HepG2 (cell line): ENCODE results near the gene AHCY. TPM values are rescaled to one million over a fixed set of nuclear protein-coding genes. Genes with fewer than 3 reads are reported as not detected.

Experiments used
- CBX5 ChIP-seq: sonication (generic); formaldehyde crosslinking; IDR thresholded peaks from 2 replicates; pipeline ENCODE4 v1.4.0; 2020; ENCODE audit warnings: missing genetic modification reagents, borderline replicate concordance
- EP300 ChIP-seq, 3 experiments: sonication (generic) in 1 of 3; formaldehyde crosslinking in 1 of 3; IDR thresholded peaks; 2 replicates each; pipeline versions ENCODE4 v1.5.1 to v1.6.1; 2011 to 2020; ENCODE audit warnings: low read depth in 2 of 3, low read length in 2 of 3, borderline replicate concordance in 1 of 3, improper control_type of control experiment in 1 of 3, mild to moderate bottlenecking in 1 of 3, missing genetic modification reagents in 1 of 3, moderate library complexity in 1 of 3
- HES4 ChIP-seq: sonication (generic); formaldehyde crosslinking; IDR thresholded peaks from 2 replicates; pipeline ENCODE4 v1.9.0; 2021; ENCODE audit warnings: mild to moderate bottlenecking, missing genetic modification reagents, borderline replicate concordance
- SP5 ChIP-seq: IDR thresholded peaks from 2 replicates; pipeline ENCODE4 v1.6.1; 2016; ENCODE audit warnings: low read depth, borderline replicate concordance
- TCF12 ChIP-seq, 2 experiments: fragments of 450-650 bp in 1 of 2; sonication (generic) in 1 of 2; formaldehyde crosslinking in 1 of 2; IDR thresholded peaks; 2 replicates each; pipeline versions ENCODE4 v1.6.1 to v1.8.0; 2017 to 2022; ENCODE audit warnings: antibody characterized with exemption in 1 of 2, mild to moderate bottlenecking in 1 of 2, missing genetic modification reagents in 1 of 2, moderate library complexity in 1 of 2
- ZFAT ChIP-seq: sonication (generic); formaldehyde crosslinking; conservative IDR thresholded peaks from 2 replicates; pipeline ENCODE4 v1.8.1; 2023; ENCODE audit warnings: missing genetic modification reagents, inconsistent platforms
- ZNF34 ChIP-seq: sonication (generic); formaldehyde crosslinking; IDR thresholded peaks from 2 replicates; pipeline ENCODE4 v1.4.0; 2020; ENCODE audit warnings: mild to moderate bottlenecking, missing genetic modification reagents, borderline replicate concordance
- ZNF432 ChIP-seq: sonication (generic); formaldehyde crosslinking; IDR thresholded peaks from 2 replicates; pipeline ENCODE4 v1.5.0; 2020; ENCODE audit warnings: missing genetic modification reagents, mild to moderate bottlenecking, borderline replicate concordance
- ZNF619 ChIP-seq: sonication (generic); formaldehyde crosslinking; IDR thresholded peaks from 2 replicates; pipeline ENCODE4 v1.4.0; 2020; ENCODE audit warnings: mild to moderate bottlenecking, missing genetic modification reagents
- polyA plus RNA-seq, 8 experiments: library from polyadenylated mRNA; depleted of rRNA in 3 of 8; stranded (reverse) in 7 of 8; unstranded in 1 of 8; fragments of >200 nt; fragmentation: Illumina TruSeq in 4 of 8; extraction: Trizol in 4 of 8; gene quantifications; 2 replicates each; pipeline versions ENCODE4 v1.2.1 to v1.2.3, GENCODE V29; 2011 to 2016; ENCODE audit warnings: low read depth in 4 of 8, missing spikeins in 1 of 8, mixed read lengths in 1 of 8; ENCODE audit not compliant: insufficient read depth in 1 of 8
- total RNA-seq, 5 experiments: library from RNA; depleted of rRNA; stranded (reverse); fragments of >200 nt; fragmentation: Illumina TruSeq; extraction: Trizol; gene quantifications; 2 replicates each; pipeline ENCODE4 v1.2.3, GENCODE V29; 2016; ENCODE audit warnings: low read depth in 1 of 5
- TF ChIP-seq, protein P1 (sequence below): sonication (generic); formaldehyde crosslinking; IDR thresholded peaks from 2 replicates; pipeline ENCODE4 v1.9.0; 2021; ENCODE audit warnings: missing genetic modification reagents, borderline replicate concordance
- TF ChIP-seq, protein P2 (sequence below): sonication (generic); formaldehyde crosslinking; IDR thresholded peaks from 2 replicates; pipeline ENCODE4 v1.4.0; 2020; ENCODE audit warnings: mild to moderate bottlenecking, missing genetic modification reagents
- TF ChIP-seq, protein P3 (sequence below): sonication (generic); formaldehyde crosslinking; IDR thresholded peaks from 2 replicates; pipeline ENCODE4 v1.9.0; 2021; ENCODE audit warnings: missing genetic modification reagents, borderline replicate concordance
- TF ChIP-seq, protein P4 (sequence below): sonication (generic); formaldehyde crosslinking; IDR thresholded peaks from 2 replicates; pipeline ENCODE4 v1.8.0; 2022; ENCODE audit warnings: mild to moderate bottlenecking, missing genetic modification reagents
- TF ChIP-seq, protein P5 (sequence below): sonication (generic); formaldehyde crosslinking; IDR thresholded peaks from 2 replicates; pipeline ENCODE4 v1.5.0; 2020; ENCODE audit warnings: missing genetic modification reagents, mild to moderate bottlenecking, borderline replicate concordance
- TF ChIP-seq, protein P6 (sequence below): IDR thresholded peaks from 2 replicates; pipeline ENCODE4 v1.6.1; 2016; ENCODE audit warnings: low read depth, missing genetic modification reagents, missing compliant biosample characterization

AHCY gene
- total and polyA plus RNA-seq, 2 of the 13 experiments (the other 11 are each of a cell fraction or from before 2014, with no cell fraction given) = 407 to 419 TPM

DNA sequence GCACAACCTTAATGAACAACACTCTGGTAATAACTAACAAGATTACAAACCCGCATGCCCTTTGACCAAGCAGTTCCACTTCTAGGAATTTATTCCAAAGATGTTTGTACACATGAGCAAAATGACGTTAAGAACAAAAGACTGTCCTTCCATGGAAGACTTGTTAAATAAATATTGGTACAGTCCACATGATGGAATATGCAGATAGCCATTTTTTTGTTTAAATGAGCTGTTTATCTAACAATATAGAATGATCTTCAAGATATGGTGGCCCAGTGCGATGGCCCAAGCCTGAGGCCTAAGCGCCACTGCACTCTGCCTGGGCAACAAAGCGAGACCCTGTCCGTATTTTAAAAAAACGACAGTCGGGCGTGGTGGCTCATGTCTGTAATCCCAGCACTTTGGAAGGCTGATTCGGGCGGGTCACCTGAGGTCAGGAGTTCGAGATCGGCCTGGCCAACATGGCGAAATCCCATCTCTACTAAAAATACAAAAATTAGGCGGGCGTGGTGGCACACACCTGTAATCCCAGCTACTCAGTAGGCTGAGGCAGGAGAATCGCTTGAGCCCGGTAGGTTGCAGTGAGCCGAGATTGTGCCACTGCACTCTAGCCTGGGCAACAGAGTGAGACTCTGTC lies 7.4 kb upstream of the AHCY start (continued):
- TF ChIP-seq EP300 (IDR thresholded peaks at IDR 0.05; ENCODE audit: low read depth in 2 of 2, low read length in 2 of 2) = peak; percentile 58 to 85; a peak in 3 of 4 replicates
- TF ChIP-seq EP300 (CRISPR knock-in tag; IDR thresholded peaks at IDR 0.05; ENCODE audit: borderline replicate concordance) = peak; percentile 81
- TF ChIP-seq, protein P1, sequence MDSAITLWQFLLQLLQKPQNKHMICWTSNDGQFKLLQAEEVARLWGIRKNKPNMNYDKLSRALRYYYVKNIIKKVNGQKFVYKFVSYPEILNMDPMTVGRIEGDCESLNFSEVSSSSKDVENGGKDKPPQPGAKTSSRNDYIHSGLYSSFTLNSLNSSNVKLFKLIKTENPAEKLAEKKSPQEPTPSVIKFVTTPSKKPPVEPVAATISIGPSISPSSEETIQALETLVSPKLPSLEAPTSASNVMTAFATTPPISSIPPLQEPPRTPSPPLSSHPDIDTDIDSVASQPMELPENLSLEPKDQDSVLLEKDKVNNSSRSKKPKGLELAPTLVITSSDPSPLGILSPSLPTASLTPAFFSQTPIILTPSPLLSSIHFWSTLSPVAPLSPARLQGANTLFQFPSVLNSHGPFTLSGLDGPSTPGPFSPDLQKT (CRISPR knock-in tag) = no peak
- no peak for TF ChIP-seq ZNF619 (CRISPR knock-in tag)
- TF ChIP-seq, protein P2, sequence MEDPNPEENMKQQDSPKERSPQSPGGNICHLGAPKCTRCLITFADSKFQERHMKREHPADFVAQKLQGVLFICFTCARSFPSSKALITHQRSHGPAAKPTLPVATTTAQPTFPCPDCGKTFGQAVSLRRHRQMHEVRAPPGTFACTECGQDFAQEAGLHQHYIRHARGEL (CRISPR knock-in tag) = no peak
- no peak for TF ChIP-seq HES4 (CRISPR knock-in tag)
- no peak for TF ChIP-seq ZNF432 (CRISPR knock-in tag)
- TF ChIP-seq, protein P3, sequence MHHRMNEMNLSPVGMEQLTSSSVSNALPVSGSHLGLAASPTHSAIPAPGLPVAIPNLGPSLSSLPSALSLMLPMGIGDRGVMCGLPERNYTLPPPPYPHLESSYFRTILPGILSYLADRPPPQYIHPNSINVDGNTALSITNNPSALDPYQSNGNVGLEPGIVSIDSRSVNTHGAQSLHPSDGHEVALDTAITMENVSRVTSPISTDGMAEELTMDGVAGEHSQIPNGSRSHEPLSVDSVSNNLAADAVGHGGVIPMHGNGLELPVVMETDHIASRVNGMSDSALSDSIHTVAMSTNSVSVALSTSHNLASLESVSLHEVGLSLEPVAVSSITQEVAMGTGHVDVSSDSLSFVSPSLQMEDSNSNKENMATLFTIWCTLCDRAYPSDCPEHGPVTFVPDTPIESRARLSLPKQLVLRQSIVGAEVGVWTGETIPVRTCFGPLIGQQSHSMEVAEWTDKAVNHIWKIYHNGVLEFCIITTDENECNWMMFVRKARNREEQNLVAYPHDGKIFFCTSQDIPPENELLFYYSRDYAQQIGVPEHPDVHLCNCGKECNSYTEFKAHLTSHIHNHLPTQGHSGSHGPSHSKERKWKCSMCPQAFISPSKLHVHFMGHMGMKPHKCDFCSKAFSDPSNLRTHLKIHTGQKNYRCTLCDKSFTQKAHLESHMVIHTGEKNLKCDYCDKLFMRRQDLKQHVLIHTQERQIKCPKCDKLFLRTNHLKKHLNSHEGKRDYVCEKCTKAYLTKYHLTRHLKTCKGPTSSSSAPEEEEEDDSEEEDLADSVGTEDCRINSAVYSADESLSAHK = no peak
- TF ChIP-seq TCF12 (IDR thresholded peaks at IDR 0.05) = no peak
- TF ChIP-seq TCF12 (CRISPR knock-in tag; IDR thresholded peaks at IDR 0.05) = no peak; the same call in 1 of the 2 replicates
- TF ChIP-seq, protein P4, sequence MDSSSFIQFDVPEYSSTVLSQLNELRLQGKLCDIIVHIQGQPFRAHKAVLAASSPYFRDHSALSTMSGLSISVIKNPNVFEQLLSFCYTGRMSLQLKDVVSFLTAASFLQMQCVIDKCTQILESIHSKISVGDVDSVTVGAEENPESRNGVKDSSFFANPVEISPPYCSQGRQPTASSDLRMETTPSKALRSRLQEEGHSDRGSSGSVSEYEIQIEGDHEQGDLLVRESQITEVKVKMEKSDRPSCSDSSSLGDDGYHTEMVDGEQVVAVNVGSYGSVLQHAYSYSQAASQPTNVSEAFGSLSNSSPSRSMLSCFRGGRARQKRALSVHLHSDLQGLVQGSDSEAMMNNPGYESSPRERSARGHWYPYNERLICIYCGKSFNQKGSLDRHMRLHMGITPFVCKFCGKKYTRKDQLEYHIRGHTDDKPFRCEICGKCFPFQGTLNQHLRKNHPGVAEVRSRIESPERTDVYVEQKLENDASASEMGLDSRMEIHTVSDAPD (CRISPR knock-in tag) = peak; percentile 54
- TF ChIP-seq ZNF34 (CRISPR knock-in tag) = no peak; the same call in 1 of the 2 replicates
- TF ChIP-seq CBX5 = peak; percentile 72; the same call in 1 of the 2 replicates
- 0 out of 2 replicates have a peak, but pooled peaks have one; percentile 23 for TF ChIP-seq ZFAT (CRISPR knock-in tag)
- TF ChIP-seq, protein P5, sequence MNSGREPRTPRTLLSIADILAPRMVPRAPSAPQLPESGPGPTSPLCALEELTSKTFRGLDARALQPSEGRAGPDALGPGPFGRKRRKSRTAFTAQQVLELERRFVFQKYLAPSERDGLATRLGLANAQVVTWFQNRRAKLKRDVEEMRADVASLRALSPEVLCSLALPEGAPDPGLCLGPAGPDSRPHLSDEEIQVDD (CRISPR knock-in tag) = no peak
- TF ChIP-seq, protein P6, sequence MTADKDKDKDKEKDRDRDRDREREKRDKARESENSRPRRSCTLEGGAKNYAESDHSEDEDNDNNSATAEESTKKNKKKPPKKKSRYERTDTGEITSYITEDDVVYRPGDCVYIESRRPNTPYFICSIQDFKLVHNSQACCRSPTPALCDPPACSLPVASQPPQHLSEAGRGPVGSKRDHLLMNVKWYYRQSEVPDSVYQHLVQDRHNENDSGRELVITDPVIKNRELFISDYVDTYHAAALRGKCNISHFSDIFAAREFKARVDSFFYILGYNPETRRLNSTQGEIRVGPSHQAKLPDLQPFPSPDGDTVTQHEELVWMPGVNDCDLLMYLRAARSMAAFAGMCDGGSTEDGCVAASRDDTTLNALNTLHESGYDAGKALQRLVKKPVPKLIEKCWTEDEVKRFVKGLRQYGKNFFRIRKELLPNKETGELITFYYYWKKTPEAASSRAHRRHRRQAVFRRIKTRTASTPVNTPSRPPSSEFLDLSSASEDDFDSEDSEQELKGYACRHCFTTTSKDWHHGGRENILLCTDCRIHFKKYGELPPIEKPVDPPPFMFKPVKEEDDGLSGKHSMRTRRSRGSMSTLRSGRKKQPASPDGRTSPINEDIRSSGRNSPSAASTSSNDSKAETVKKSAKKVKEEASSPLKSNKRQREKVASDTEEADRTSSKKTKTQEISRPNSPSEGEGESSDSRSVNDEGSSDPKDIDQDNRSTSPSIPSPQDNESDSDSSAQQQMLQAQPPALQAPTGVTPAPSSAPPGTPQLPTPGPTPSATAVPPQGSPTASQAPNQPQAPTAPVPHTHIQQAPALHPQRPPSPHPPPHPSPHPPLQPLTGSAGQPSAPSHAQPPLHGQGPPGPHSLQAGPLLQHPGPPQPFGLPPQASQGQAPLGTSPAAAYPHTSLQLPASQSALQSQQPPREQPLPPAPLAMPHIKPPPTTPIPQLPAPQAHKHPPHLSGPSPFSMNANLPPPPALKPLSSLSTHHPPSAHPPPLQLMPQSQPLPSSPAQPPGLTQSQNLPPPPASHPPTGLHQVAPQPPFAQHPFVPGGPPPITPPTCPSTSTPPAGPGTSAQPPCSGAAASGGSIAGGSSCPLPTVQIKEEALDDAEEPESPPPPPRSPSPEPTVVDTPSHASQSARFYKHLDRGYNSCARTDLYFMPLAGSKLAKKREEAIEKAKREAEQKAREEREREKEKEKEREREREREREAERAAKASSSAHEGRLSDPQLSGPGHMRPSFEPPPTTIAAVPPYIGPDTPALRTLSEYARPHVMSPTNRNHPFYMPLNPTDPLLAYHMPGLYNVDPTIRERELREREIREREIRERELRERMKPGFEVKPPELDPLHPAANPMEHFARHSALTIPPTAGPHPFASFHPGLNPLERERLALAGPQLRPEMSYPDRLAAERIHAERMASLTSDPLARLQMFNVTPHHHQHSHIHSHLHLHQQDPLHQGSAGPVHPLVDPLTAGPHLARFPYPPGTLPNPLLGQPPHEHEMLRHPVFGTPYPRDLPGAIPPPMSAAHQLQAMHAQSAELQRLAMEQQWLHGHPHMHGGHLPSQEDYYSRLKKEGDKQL (CRISPR knock-in tag) = peak; percentile 92
- TF ChIP-seq SP5 (CRISPR knock-in tag) = peak; percentile 98
